KMS-11 (cell line): ENCODE data around the gene SLIT1.

Source experiments
- H2AFZ ChIP-seq: fragments of 200-600 bp; sonication (generic); 2 replicates; pipeline ENCODE4 v1.6.1; 2016; ENCODE audit warnings: antibody characterized with exemption, mixed run types, low read depth
- H3K27ac ChIP-seq: fragments of 200-600 bp; sonication (generic); 2 replicates; pipeline ENCODE4 v1.6.1; 2016; ENCODE audit warnings: mild to moderate bottlenecking, mixed run types
- H3K27me3 ChIP-seq: fragments of 200-600 bp; sonication (generic); 2 replicates; pipeline ENCODE4 v1.6.1; 2017; ENCODE audit warnings: mild to moderate bottlenecking, low read depth, mixed run types, moderate library complexity; ENCODE audit not compliant: insufficient read depth
- H3K36me3 ChIP-seq: fragments of 200-600 bp; sonication (generic); 2 replicates; pipeline ENCODE4 v1.6.1; 2017; ENCODE audit warnings: mild to moderate bottlenecking, mixed run types; ENCODE audit not compliant: insufficient read depth
- H3K4me1 ChIP-seq: fragments of 200-600 bp; sonication (generic); 2 replicates; pipeline ENCODE4 v1.6.1; 2016; ENCODE audit warnings: mild to moderate bottlenecking, low read depth, mixed run types; ENCODE audit not compliant: poor library complexity, severe bottlenecking
- H3K4me2 ChIP-seq: fragments of 200-600 bp; sonication (generic); 2 replicates; pipeline ENCODE4 v1.7.0; 2016; ENCODE audit warnings: mild to moderate bottlenecking, mixed run types
- H3K4me3 ChIP-seq: fragments of 200-600 bp; sonication (generic); IDR thresholded peaks from 2 replicates; pipeline ENCODE4 v1.6.1; 2017; ENCODE audit warnings: low read depth, low read length, mixed read lengths; ENCODE audit not compliant: insufficient read depth
- H3K79me2 ChIP-seq: fragments of 200-600 bp; sonication (generic); 2 replicates; pipeline ENCODE4 v1.6.1; 2016; ENCODE audit warnings: low read depth, mixed run types; ENCODE audit not compliant: insufficient read depth
- H3K9ac ChIP-seq: fragments of 200-600 bp; sonication (generic); 2 replicates; pipeline ENCODE4 v1.6.1; 2016; ENCODE audit warnings: mild to moderate bottlenecking, mixed run types
- H4K20me1 ChIP-seq: fragments of 200-600 bp; sonication (generic); 2 replicates; pipeline ENCODE4 v1.6.1; 2016; ENCODE audit warnings: mild to moderate bottlenecking, mixed run types; ENCODE audit not compliant: insufficient read depth
- TF ChIP-seq, protein P1 (sequence below): fragments of 200-600 bp; sonication (generic); conservative IDR thresholded peaks from 2 replicates; pipeline ENCODE4 v1.6.1; 2017; ENCODE audit warnings: low read depth, mild to moderate bottlenecking, antibody characterized with exemption, low read length, moderate library complexity, mixed read lengths

SLIT1 gene

DNA sequence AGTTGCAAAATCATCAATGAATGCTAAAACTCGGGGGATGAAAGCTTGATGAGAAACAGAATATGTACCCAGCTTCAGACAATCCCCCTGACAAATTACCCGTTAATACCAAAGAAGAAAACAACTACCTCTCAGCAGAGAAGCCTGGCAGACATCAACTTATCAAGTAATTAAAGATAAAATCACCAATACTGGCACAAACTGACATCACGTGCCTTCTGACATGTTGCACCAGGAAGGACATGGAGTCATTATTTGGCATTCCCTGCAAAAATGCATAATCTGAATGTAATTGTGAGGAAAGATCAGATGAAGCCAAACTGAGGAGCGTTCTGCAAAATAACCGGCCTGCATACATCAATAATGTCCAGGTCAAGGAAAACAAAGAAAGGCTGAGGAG lies 7.7 kb downstream of the SLIT1 start:
- Histone ChIP-seq H3K4me2 (no peak overlapping the region), H3K4me3 (no peak overlapping the region), H3K79me2 (peaks cover 9% of the 10 kb centered on the region; the same call in 1 of the 2 replicates), H3K27ac (no peak overlapping the region), H3K27me3 (no peaks in the 10 kb centered on the region), H3K36me3 (no peaks in the 10 kb centered on the region), H3K4me1 (peaks cover 27% of the 10 kb centered on the region), H4K20me1 (no peaks in the 10 kb centered on the region), H2AFZ (no peak overlapping the region), H3K9ac (no peak overlapping the region)
- TF ChIP-seq, protein P1, sequence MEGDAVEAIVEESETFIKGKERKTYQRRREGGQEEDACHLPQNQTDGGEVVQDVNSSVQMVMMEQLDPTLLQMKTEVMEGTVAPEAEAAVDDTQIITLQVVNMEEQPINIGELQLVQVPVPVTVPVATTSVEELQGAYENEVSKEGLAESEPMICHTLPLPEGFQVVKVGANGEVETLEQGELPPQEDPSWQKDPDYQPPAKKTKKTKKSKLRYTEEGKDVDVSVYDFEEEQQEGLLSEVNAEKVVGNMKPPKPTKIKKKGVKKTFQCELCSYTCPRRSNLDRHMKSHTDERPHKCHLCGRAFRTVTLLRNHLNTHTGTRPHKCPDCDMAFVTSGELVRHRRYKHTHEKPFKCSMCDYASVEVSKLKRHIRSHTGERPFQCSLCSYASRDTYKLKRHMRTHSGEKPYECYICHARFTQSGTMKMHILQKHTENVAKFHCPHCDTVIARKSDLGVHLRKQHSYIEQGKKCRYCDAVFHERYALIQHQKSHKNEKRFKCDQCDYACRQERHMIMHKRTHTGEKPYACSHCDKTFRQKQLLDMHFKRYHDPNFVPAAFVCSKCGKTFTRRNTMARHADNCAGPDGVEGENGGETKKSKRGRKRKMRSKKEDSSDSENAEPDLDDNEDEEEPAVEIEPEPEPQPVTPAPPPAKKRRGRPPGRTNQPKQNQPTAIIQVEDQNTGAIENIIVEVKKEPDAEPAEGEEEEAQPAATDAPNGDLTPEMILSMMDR = no peak

DNA sequence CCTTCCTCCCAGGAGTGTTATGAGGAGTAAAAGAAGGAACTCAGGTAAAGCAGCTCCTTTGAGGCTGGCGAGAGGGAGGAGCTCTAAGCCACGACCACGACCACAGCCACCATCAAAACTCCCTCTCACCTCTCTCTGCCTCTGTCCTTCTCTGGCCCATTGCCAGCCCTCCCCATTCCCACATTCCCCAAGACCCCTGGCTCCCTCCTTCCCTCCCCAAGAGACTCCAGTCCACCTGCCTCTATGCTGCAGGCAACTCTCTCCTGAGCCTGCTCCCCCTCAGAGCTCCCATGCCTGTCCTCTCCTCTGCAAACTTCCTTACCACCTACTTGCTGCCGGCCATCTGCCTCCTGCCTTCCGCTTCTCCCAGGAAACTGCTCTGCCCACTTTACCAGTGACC lies 9.5 kb downstream of the SLIT1 start:
- H2AFZ ChIP-seq = no peak overlapping the region
- no peak overlapping the region for H3K9ac ChIP-seq
- no peak overlapping the region for H3K4me3 ChIP-seq
- no peaks in the 10 kb centered on the region for H3K36me3 ChIP-seq
- H3K79me2 ChIP-seq = peaks cover 5% of the 10 kb centered on the region; the same call in 1 of the 2 replicates
- H3K4me1 ChIP-seq = peaks cover 19% of the 10 kb centered on the region
- no peak overlapping the region for H3K27ac ChIP-seq
- no peak overlapping the region for H3K4me2 ChIP-seq
- no peaks in the 10 kb centered on the region for H4K20me1 ChIP-seq
- TF ChIP-seq, protein P1 = no peak
- no peaks in the 10 kb centered on the region for H3K27me3 ChIP-seq

DNA sequence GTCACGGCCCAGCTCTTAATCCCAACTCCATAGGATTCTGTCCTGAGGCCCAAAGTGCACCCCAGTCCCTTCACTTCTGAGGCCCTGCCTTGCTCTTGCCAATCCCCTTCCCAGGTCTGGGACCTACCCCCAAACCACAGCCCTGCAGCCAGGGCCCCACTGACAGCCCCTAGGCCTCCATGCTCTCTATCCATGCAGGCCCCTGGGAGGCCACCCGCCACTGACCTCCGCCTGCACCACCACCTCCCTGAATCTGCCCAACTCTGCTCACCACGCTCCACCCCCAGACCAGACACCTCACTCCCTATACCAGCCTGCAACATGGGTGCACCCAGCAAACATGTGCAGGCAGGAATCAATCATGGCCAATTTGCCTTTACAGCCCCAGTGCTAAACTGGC lies 10.2 kb downstream of the SLIT1 start:
- H4K20me1 ChIP-seq = no peaks in the 10 kb centered on the region
- no peak overlapping the region for H3K4me3 ChIP-seq
- no peaks in the 10 kb centered on the region for H3K36me3 ChIP-seq
- H3K9ac ChIP-seq = no peak overlapping the region
- H3K27ac ChIP-seq = no peak overlapping the region
- no peaks in the 10 kb centered on the region for H3K27me3 ChIP-seq
- H3K4me2 ChIP-seq = no peak overlapping the region
- H3K4me1 ChIP-seq = peaks cover 19% of the 10 kb centered on the region
- TF ChIP-seq, protein P1 = no peak
- H2AFZ ChIP-seq = no peak overlapping the region
- H3K79me2 ChIP-seq = peaks cover 5% of the 10 kb centered on the region; the same call in 1 of the 2 replicates

DNA sequence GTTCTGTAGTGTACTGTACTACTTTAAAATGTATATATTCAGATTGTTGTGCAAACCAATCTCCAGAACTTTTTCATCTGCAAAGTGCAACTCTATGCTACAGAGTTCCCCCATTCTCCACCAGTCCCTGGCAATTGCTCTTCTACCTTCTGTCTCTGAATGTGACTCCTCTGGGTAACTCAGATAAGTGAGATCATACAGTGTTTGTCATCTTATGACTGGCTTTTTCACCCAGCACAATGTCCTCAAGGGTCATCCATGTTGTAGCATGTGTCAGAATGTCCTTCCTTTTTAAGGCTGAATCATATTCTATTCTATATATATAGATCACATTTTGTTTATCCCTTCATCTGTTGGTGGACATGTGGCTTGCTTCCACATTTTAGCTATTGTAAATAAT lies 10.8 kb downstream of the SLIT1 start:
- no peaks in the 10 kb centered on the region for H4K20me1 ChIP-seq
- H3K4me2 ChIP-seq = no peak overlapping the region

More for the DNA sequence above, 10.8 kb downstream of the SLIT1 start:
- TF ChIP-seq, protein P1 = no peak
- Histone ChIP-seq H2AFZ (no peak overlapping the region), H3K4me1 (peaks cover 19% of the 10 kb centered on the region), H3K4me3 (no peak overlapping the region), H3K36me3 (no peaks in the 10 kb centered on the region), H3K9ac (no peak overlapping the region), H3K27me3 (no peaks in the 10 kb centered on the region), H3K27ac (no peak overlapping the region), H3K79me2 (no peaks in the 10 kb centered on the region; the same call in 1 of the 2 replicates)
